NB4 (cell line): ENCODE data around the gene AFF1.

Experiments
- TF ChIP-seq, protein P1 (sequence below): IDR thresholded peaks from 2 replicates; pipeline ENCODE4 v1.6.1; 2011; ENCODE audit warnings: low read depth, low read length
- TF ChIP-seq, protein P2 (sequence below): IDR thresholded peaks from one replicate; pipeline ENCODE4 v1.5.1; 2012; ENCODE audit warnings: low read depth, low read length

DNA sequence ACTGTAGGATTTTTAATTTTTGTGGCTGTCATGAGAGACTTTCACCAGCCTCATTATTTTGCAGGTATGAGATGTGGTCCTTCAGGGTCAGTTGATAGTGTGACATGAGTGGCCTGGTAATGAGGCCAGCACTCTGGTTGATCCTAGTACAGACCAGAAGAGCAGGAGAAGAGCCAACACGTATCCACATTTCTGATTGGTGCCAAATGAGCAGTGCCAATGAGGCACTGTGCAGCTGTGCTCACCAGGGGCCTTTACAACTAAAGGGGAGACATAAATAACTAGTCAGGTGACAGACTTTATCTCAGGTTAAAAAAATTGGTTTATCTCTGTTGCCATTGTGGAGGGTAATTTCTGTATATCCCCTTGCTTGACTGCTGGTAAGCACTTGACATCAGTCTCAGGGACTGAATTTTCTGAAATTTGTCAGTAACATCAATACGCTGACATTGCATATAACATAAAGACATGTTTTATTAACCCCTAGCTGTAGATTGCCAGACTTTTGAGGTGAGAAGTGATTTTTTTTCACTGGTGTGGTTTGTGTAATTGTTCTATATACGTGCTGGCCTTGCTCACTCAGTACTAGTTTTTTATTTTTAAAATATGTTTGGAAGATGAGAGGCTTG, 101.2 kb downstream of the AFF1 start:
- TF ChIP-seq, protein P1, sequence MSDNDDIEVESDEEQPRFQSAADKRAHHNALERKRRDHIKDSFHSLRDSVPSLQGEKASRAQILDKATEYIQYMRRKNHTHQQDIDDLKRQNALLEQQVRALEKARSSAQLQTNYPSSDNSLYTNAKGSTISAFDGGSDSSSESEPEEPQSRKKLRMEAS, result no peak
- TF ChIP-seq, protein P2, sequence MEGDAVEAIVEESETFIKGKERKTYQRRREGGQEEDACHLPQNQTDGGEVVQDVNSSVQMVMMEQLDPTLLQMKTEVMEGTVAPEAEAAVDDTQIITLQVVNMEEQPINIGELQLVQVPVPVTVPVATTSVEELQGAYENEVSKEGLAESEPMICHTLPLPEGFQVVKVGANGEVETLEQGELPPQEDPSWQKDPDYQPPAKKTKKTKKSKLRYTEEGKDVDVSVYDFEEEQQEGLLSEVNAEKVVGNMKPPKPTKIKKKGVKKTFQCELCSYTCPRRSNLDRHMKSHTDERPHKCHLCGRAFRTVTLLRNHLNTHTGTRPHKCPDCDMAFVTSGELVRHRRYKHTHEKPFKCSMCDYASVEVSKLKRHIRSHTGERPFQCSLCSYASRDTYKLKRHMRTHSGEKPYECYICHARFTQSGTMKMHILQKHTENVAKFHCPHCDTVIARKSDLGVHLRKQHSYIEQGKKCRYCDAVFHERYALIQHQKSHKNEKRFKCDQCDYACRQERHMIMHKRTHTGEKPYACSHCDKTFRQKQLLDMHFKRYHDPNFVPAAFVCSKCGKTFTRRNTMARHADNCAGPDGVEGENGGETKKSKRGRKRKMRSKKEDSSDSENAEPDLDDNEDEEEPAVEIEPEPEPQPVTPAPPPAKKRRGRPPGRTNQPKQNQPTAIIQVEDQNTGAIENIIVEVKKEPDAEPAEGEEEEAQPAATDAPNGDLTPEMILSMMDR, result no peak
